RPMI7951 (cell line): ENCODE measurements around the gene CHST15. TPM values are rescaled to one million over a fixed set of nuclear protein-coding genes. Genes with fewer than 3 reads are reported as not detected.
A peak's percentile ranks its signal among the peaks of the same experiment; 100 is the strongest.

Experiments
- DNase-seq: peaks from one replicate; pipeline ENCODE4 v3.0.0-alpha.2; 2012; ENCODE audit warnings: low read depth
- total RNA-seq: library from RNA; depleted of rRNA; stranded (reverse); fragments of >200 nt; shearing (Covaris generic); gene quantifications from 2 replicates; pipeline ENCODE4 v1.2.3, GENCODE V29; 2014

Gene CHST15
- total RNA-seq, 1 experiment from 2014 or later: 36.4 TPM

GRCh38 chr10:123998197-123999141, 94.9 kb downstream of the CHST15 start:
- DNase-seq: no peak

- peak; percentile 99 for DNase-seq
Observed at GRCh38 chr10:123997486-123998196, 95.8 kb downstream of the CHST15 start.

- no peak for DNase-seq
Observed at GRCh38 chr10:123997013-123997412, 96.4 kb downstream of the CHST15 start.

GRCh38 chr10:123996302-123996701, 97.1 kb downstream of the CHST15 start:
- DNase-seq: no peak

- DNase-seq: peak; percentile 93
Observed at GRCh38 chr10:123995461-123996131, 97.8 kb downstream of the CHST15 start.

GRCh38 chr10:123995082-123995460, 98.3 kb downstream of the CHST15 start:
- DNase-seq: no peak

GRCh38 chr10:123994417-123995081, 98.8 kb downstream of the CHST15 start:
- DNase-seq: peak; percentile 88

GRCh38 chr10:123993534-123994416, 99.6 kb downstream of the CHST15 start:
- no peak for DNase-seq

GRCh38 chr10:123991611-123992570, 101.5 kb downstream of the CHST15 start:
- peak; percentile 54 for DNase-seq

GRCh38 chr10:123990889-123991288, 102.5 kb downstream of the CHST15 start:
- no peak for DNase-seq

GRCh38 chr10:123988694-123989093, 104.7 kb downstream of the CHST15 start:
- DNase-seq: no peak

GRCh38 chr10:123986736-123987135, 106.7 kb downstream of the CHST15 start:
- peak; percentile 44 for DNase-seq

- peak; percentile 88 for DNase-seq
Observed at GRCh38 chr10:123974406-123974805, 119.0 kb downstream of the CHST15 start.

- DNase-seq: no peak
Observed at GRCh38 chr10:123972481-123973401, 120.7 kb downstream of the CHST15 start.

- DNase-seq: no peak
Observed at GRCh38 chr10:123970927-123971286, 122.5 kb downstream of the CHST15 start.

GRCh38 chr10:123970207-123970926, 123.0 kb downstream of the CHST15 start:
- no peak for DNase-seq

- DNase-seq: peak; percentile 46
Observed at GRCh38 chr10:123967626-123968243, 125.7 kb downstream of the CHST15 start.
